HG02610 (cell line): Measurements from ENCODE around the gene CLEC18C.
"Not testable (repeated sequence)": the region's sequence is repeated elsewhere in the genome, so short reads cannot be mapped to it uniquely, and the experiment has no call there.

Experiments used
- ATAC-seq: cut with Tn5 transposase; IDR thresholded peaks from one replicate; pipeline ENCODE4 v1.9.1; 2021; ENCODE audit warnings: mild to moderate bottlenecking, moderate library complexity; ENCODE audit not compliant: unreplicated experiment

The CLEC18C gene

DNA sequence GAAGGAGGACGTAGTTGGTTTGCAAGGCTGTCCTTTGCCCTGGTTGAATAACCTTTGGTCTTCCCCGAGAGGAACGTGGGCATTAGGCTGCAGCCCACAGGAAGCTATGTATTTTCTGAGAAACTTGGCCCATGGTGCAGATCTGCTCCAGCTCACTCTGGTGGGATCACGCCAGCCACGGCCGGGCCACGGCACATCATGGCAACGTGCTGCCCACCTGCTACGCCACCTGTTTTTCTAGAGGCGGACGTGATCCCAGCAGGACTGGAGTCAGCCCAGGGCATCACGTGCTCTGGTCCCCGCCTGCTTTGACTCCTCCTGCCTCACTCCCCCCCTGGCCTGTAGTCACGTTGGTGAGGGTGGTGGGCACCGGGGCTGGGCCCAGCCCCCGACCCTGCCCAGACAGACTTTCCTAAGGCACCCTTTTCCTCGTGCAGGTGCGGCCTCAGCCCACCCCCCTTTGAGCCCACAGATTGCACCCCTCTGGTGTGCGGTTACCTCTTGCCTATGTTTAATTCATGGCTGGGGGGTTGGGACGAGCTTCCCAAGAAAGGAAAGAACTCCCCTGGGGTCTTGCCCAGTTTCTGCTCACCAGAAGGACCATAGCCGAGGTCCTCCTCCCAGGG is at the start of gene CLEC18C:
Gene CLEC18C (plus strand): TSS at position 576 of the 626 bp plus-strand sequence. CDS start 492 bp downstream, outside the sequence.
- ATAC-seq = not testable (repeated sequence)

GRCh38 chr16:70123822-70124221 is 49.8 kb upstream of the CLEC18C start:
- not testable (repeated sequence) for ATAC-seq

DNA sequence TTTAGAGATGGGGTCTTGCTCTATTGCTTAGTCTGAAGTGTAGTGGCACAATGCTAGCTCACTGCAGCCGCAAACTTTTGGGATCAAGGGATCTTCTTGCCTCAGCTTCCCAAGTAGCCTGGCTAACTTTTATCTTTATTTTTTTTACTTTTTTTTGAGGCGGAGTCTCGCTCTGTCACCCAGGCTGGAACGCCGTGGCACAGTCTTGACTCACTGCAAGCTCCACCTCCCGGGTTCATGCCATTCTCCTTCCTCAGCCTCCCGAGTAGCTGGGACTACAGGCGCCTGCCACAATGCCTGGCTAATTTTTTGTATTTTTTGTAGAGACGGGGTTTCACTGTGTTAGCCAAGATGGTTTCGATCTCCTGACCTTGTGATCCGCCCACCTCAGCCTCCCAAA is 47.4 kb upstream of the CLEC18C start:
- not testable (repeated sequence) for ATAC-seq

GRCh38 chr16:70127706-70128105 is 45.9 kb upstream of the CLEC18C start:
- not testable (repeated sequence) for ATAC-seq

- not testable (repeated sequence) for ATAC-seq
Measured at GRCh38 chr16:70128844-70129243, 44.7 kb upstream of the CLEC18C start.

DNA sequence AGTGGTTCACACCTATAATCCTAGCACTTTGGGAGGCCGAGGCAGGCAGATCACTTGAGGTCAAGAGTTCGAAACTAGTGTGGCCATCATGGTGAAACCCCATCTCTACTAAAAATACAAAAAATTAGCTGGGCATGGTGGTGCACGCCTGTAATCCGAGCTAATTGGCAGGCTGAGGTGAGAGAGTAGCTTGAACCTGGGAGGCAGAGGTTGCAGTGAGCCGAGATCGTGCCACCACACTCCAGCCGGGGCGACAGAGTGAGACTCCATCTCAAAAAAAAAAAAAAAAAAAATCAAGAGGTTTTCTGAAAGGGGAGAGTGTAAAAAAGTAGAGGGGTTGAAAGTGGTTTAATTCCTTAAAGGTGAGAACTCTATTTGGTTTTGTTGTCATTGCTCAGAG is 37.8 kb upstream of the CLEC18C start:
- ATAC-seq = not testable (repeated sequence)

DNA sequence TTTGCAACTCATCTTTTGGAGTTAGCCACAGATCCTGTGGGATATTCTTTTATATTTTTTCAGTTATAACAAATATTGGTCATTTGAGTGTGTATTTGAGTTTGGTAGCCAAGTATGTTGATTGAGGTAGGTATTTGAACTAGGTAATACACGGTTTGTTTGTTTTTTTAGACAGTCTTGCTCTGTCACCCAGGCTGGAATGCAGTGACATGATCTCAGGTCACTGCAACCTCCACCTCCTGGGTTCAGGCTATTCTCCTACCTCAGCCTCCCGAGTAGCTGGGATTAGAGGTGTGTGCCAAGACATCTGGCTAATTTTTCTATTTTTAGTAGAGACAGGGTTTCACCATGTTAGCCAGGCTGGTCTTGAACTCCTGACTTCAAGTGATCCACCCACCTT is 37.0 kb upstream of the CLEC18C start:
- not testable (repeated sequence) for ATAC-seq

- not testable (repeated sequence) for ATAC-seq
Measured at GRCh38 chr16:70142739-70143138, 30.8 kb upstream of the CLEC18C start.

DNA sequence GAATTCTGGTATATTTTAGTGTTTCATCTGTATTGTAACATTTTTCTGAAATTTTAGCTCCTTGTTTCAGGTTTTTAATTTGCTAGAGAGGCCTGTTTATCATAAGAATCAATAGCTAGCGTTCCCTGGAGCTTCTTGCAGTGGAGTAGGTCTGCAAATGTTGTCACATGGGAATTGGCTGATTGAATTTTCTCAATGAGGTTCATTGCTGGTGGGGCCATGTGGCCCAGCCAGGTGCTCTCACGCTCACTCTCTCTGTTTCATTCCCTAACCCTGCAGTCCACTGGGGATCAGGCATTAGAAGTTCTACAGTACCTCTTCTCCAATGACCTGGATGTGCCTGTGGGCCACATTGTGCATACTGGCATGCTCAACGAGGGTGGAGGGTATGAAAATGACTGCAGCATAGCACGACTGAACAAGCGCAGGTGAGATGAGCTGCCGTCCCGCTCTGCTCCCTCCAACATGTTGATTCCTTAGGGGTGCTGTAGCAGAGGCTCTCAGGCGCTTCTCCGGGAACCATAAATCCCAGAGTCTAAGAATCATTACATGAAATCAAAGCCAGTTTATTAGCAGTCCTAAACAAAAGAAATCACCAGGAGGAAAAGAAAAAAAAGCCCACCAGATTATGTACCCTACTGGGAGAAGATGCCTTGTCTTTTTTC is 30.2 kb upstream of the CLEC18C start:
- ATAC-seq = not testable (repeated sequence)

- ATAC-seq = not testable (repeated sequence)
Measured at GRCh38 chr16:70147853-70148252, 25.7 kb upstream of the CLEC18C start.

DNA sequence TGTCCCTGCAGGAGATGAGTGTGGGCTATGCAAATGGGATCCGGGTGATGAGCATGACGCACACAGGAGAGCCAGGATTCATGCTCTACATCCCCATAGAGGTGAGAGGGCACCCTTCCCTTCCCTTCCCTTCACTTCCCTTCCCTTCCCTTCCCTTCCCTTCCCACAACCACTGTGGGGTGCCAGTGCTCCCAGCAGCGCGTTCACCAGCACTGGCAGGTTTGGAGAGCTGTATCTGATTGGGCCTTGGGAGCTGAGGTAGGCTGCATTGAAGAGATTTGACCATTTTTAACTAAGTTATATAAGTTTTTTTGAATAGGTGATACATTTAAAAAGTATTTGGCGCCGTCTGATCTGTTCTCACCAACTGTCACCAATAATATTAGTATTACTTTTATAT is 25.1 kb upstream of the CLEC18C start:
- ATAC-seq = not testable (repeated sequence)

- ATAC-seq = not testable (repeated sequence)
Measured at GRCh38 chr16:70149296-70149695, 24.3 kb upstream of the CLEC18C start.

GRCh38 chr16:70151391-70151790 is 22.2 kb upstream of the CLEC18C start:
- no peak for ATAC-seq

- ATAC-seq = no peak
Measured at GRCh38 chr16:70151941-70152509, 21.6 kb upstream of the CLEC18C start.

DNA sequence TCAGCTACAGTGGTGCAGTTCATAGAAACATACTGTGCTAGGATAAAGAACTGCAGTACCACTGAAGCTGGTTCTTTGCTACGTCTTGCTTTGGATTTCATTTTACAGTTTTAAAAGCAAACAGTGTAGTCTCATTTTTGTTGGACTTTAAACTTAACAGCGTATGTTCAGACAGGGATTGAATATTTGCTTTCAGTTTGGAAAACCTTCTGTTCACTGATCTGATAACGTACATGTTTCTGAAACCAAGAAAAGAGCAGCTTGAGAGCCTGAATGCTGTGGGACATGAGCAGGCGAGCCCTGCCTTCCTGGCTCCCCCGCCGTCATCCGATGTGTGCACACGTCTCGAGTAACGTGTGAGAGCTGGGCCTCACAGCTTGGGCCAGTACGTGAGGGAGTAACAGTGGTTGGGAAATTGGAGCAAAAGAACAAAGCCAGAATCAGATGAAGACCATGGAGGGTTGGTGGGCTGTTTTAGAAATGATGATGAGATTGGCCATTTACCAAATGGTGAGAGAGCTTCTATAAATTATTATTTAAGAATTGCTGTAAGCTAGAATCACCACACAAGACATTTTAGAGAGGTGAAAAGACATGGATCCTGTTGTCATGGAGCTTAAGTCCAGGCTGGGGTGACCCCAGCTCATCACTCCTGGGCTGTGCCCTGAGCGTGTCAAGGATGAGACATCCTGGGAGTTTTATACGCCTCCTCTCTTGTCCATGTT is 20.8 kb upstream of the CLEC18C start:
- no peak for ATAC-seq

DNA sequence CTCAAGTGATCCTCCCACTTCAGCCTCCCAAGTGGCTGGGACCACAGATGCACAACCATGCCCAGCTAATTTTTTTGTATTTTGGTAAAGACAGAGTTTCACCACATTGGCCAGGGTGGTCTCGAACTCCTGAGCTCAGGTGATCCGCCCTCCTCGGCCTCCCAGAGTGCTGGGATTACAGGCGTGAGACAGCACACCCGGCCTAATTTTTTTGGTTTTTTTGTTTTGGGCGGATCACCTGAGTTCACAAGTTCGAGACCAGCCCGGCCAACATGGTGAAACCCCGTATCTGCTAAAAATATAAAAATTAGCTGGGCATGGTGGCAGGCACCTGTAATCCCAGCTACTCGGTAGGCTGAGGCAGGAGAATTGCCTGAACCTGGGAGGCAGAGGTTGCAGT is 18.9 kb upstream of the CLEC18C start:
- not testable (repeated sequence) for ATAC-seq

GRCh38 chr16:70156207-70156978 is 17.2 kb upstream of the CLEC18C start:
- no peak for ATAC-seq

- no peak for ATAC-seq
Measured at GRCh38 chr16:70157105-70157476, 16.5 kb upstream of the CLEC18C start.

- ATAC-seq = no peak
Measured at GRCh38 chr16:70157477-70158260, 15.9 kb upstream of the CLEC18C start.
